Left lobe of liver (tissue), 2 donors: ENCODE data around the gene HOXA2. TPM values are rescaled to one million over a fixed set of nuclear protein-coding genes. Genes with fewer than 3 reads are reported as not detected.

Source experiments
- ATAC-seq: fragments of 200-7000 bp; cut with Tn5 transposase; one replicate; pipeline ENCODE4 v1.9.1; 2020; ENCODE audit warnings: mild to moderate bottlenecking, moderate library complexity
- DNase-seq: peaks from one replicate; pipeline ENCODE4 v3.0.0-alpha.2; 2020; ENCODE audit warnings: low spot score
- total RNA-seq: library from RNA; stranded (reverse); gene quantifications from one replicate; pipeline ENCODE4 v1.2.1, GENCODE V29; 2021
- donor health status: DM: no; HTN: no; CAD: no; lungs with moderate emphysema.
- donor health status: DM: no; HTN: yes; CAD: no.

Gene HOXA2
- total RNA-seq, 1 donor from 2014 or later = 0.15 TPM

DNA sequence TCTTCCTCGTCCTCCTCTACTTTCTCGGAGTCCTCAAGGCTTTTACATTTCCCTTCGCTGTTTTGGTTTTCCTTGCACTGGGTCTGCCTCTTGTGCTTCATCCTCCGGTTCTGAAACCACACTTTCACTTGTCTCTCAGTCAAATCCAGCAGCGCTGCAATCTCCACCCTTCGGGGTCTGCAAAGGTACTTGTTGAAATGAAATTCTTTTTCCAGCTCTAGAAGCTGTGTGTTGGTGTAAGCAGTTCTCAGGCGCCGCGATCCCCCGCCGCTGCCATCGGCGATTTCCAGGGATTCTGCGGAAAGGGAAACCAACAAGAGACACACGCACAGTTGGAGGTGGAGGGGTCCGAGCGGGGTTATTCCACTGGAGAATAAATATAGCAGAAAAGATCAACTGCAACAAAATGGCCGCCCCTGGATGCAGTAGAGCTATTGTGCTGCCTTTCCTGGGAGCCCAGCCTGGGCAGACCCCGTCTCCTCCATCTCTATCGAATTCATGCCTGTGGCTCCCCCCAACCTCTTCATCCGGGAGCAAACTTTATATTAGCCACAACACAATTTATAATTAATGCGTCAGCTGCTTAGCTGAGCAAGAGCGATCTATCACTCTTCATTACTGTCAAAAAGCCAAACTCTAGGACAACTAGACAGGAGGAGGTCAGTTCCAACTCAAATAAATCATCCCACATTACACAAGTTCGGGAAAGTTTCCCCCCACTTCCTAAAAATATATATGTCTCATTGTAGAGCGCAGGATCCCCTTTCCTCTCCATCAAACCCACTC lies 1.1 kb downstream of the HOXA2 start:
- ATAC-seq (no peak), DNase-seq (no peak)

- DNase-seq = no peak
These were observed 1.8 kb downstream of the HOXA2 start for GRCh38 chr7:27100694-27101170.

GRCh38 chr7:27099453-27100370 lies 2.8 kb downstream of the HOXA2 start:
- DNase-seq (no peak), ATAC-seq (no peak)

More at GRCh38 chr7:27100694-27101170, 1.8 kb downstream of the HOXA2 start:
- ATAC-seq = no peak

GRCh38 chr7:27098578-27099451 lies 3.7 kb downstream of the HOXA2 start:
- DNase-seq = no peak
- ATAC-seq = no peak

- no peak for DNase-seq
These were observed 4.6 kb downstream of the HOXA2 start for GRCh38 chr7:27097686-27098577.

DNA sequence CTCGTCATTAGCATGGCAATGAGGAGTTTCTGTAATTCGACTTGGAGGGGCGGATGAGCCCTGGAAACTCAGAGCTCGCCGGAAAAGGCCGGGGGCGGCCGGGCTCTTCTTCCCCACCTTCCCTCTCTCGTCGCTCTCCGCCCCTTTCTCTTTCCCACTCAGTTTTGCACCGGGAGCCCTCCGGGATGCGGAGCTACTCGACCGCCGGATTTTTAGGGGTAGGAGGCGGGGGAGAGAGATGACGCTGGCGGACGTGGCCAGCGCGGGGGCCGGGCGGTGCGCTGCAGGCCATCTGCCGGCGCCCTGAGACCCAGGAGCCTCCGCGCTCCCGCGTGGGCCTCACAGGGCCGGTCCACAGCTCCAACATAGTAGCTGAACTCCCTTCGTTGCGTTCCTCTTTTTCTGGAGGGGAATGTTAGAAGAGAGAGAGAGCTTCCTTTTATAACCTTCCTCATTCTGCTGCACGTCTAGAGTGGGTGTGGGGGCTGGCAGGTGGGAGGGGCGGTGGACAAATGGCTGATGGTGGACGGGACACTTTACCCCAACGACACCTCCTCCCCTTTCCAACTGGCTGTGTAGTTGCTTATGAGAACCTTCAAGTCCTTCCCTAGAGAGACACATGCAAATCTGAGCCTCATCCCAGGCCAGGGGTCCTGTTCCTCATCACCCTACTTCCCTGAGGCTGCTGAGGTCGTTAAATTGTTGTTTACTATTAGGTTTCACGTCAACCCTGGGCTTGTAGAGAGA lies 5.5 kb downstream of the HOXA2 start:
- ATAC-seq (peak; percentile 49), DNase-seq (no peak)

More at GRCh38 chr7:27097686-27098577, 4.6 kb downstream of the HOXA2 start:
- no peak for ATAC-seq

DNA sequence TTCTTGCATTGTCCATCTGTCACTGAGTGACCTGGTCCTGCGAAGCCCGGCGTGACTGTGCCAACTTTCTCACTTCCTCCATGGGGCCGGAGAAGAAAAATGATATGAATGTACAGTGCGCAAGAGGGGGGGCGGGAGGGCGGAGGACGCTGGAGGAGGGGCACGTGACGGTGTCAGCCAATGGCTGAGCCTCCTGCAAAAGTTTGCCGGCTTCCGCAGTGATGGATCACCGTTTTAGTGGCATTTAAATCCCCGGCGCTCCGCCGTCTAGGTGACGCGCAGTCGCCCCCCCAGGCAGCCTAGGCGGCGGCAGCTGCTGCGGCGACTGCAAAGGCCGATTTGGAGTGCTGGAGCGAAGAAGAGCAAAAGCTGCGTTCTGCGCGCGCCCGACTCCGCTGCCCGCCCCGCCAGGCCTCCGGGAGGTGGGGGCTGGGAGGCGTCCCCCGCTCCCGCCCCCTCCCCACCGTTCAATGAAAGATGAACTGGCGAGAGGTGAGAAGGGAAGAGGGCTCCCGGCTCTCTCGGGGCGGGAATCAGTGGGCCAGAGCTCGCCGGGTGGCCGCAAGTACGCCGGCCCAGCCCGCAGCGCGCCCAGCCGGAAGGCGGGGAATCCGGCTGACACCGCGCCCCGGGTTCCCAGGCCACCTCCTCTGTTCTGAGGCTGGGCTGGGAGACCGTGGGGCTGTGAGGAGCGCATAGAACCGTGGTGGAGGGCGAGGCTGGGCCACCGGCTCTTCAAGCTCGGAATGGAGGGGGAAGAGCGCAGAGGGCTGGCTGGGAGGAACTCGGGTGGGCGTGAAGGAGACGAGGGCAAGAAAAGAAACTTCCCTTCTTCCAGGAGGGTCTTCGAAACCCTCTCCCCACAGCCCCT lies 6.4 kb downstream of the HOXA2 start, which contains the start of gene HOXA1:
Gene HOXA1 (minus strand): TSS at position 104 of the 871 bp plus-strand sequence. CDS start 88 bp downstream, at position 16.
- DNase-seq (peak; percentile 67), ATAC-seq (peak; percentile 75)

GRCh38 chr7:27095050-27095896 lies 7.2 kb downstream of the HOXA2 start:
- no peak for DNase-seq
- no peak for ATAC-seq

- no peak for ATAC-seq
- DNase-seq = no peak
These were observed 8.0 kb downstream of the HOXA2 start for GRCh38 chr7:27094304-27095049.

GRCh38 chr7:27093184-27093895 lies 9.1 kb downstream of the HOXA2 start:
- no peak for ATAC-seq
- no peak for DNase-seq

GRCh38 chr7:27092819-27093110 lies 9.7 kb downstream of the HOXA2 start:
- DNase-seq (no peak), ATAC-seq (no peak)

DNA sequence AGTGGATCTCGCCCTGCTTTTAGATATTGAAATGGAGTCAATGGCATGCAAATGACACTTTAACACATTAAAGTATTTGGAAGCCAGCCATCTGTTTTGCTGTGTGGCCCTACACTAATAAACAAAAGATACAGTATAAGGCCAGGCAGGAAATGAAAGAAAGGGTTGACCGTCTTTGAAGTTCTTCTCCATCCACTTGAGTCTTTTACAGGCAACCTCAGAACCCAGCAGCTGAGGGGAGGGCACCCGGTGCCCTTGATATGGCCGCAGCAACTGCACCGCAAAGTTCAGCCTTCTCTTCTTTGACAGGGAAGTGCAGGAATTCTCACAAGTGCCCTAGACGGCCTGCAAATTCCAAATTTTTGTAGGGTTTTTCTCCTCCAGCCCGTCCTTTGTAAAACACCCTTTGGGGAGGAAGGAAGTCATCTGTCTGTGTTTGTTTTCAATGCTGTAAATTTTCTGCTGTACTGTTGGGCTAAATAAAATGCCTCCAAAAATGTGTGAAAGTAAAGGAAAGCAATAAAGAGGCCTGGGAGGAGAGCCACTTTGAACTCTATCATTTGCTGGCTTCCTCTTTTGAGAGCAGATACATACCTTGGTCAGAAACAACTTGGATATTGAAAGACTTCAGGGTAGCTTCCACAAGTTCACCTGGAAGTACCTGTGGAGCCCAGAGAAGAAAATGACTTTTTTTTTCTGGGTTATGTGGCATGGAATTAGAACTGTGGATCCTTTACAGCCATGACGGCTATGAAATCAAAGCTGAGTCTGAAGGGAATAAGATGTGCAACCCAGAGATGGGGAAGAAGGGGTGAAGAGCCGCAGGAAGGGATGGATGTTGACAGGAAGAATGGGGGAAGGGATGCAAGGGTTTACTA lies 10.3 kb downstream of the HOXA2 start:
- ATAC-seq = no peak
- DNase-seq = no peak

GRCh38 chr7:27091105-27091504 lies 11.4 kb downstream of the HOXA2 start:
- ATAC-seq (no peak), DNase-seq (no peak)

GRCh38 chr7:27088002-27088922 lies 14.2 kb downstream of the HOXA2 start:
- DNase-seq (no peak), ATAC-seq (no peak)
